A549 (cell line): Measurements from ENCODE around the gene TOGARAM1. TPM values are rescaled to one million over a fixed set of nuclear protein-coding genes. Genes with fewer than 3 reads are reported as not detected.

ENCODE experiments used
- ATAC-seq, 2 experiments: fragments of 200-7000 bp in 1 of 2; fragments of >200 bp in 1 of 2; cut with Nextera tagmentation in 1 of 2; cut with Tn5 transposase in 1 of 2; 3 replicates each; pipeline versions ENCODE4 v1.8.0 to v1.9.1; 2018 to 2020; ENCODE audit warnings: mild to moderate bottlenecking in 1 of 2, moderate library complexity in 1 of 2
- CTCF ChIA-PET: fragments of 300-600 bp; sonication (Branson Sonifier 250); formaldehyde crosslinking; extraction: SDS; loops from one replicate; lab custom pipeline; 2021; ENCODE audit warnings: antibody characterized with exemption, inconsistent platforms; lab: Yijun Ruan, JAX
- POLR2A ChIA-PET: fragments of 350-600 bp; formaldehyde crosslinking; extraction: SDS; loops from one replicate; lab custom pipeline; 2021; ENCODE audit warnings: antibody characterized with exemption, inconsistent platforms; lab: Yijun Ruan, JAX
- DNase-seq, 2 experiments: peaks; one replicate each; pipeline versions ENCODE4 v3.0.0 to v3.0.0-alpha.2; 2011 to 2016; ENCODE audit warnings: low read depth in 1 of 2, low spot score in 1 of 2
- FAIRE-seq: peaks from 2 replicates; lab custom pipeline; 2011; peaks lifted over from hg19 to GRCh38; lab: Jason Lieb, UNC
- H3K27ac ChIP-seq, 2 experiments: fragments of >200 bp; sonication (Bioruptor Twin); formaldehyde crosslinking; 3 replicates each; pipeline ENCODE4 v1.5.1; 2016 to 2017
- H3K4me1 ChIP-seq: fragments of >200 bp; sonication (Bioruptor Twin); formaldehyde crosslinking; 3 replicates; pipeline ENCODE4 v1.6.1; 2016
- H3K4me2 ChIP-seq: fragments of >200 bp; sonication (Bioruptor Twin); formaldehyde crosslinking; 3 replicates; pipeline ENCODE4 v1.6.1; 2016
- H3K4me3 ChIP-seq: fragments of >200 bp; sonication (Bioruptor Twin); formaldehyde crosslinking; 3 replicates; pipeline ENCODE4 v1.5.1; 2016
- H3K9me3 ChIP-seq: fragments of >200 bp; sonication (Bioruptor Twin); formaldehyde crosslinking; 3 replicates; pipeline ENCODE4 v1.6.1; 2016
- ATOH8 ChIP-seq: fragments of 250-450 bp; sonication (Bioruptor Pico); IDR thresholded peaks from 2 replicates; pipeline ENCODE4 v1.5.0; 2020; ENCODE audit warnings: low read depth, mild to moderate bottlenecking, moderate library complexity
- BHLHE40 ChIP-seq: IDR thresholded peaks from 2 replicates; pipeline ENCODE4 v1.6.1; 2012; ENCODE audit warnings: low read depth, low read length, inconsistent platforms
- E2F6 ChIP-seq: IDR thresholded peaks from 2 replicates; pipeline ENCODE4 v1.6.1; 2012; ENCODE audit warnings: low read depth, borderline replicate concordance
- FOXS1 ChIP-seq: fragments of 250-450 bp; sonication (Bioruptor Pico); IDR thresholded peaks from 2 replicates; pipeline ENCODE4 v1.5.0; 2020; ENCODE audit warnings: mild to moderate bottlenecking, moderate library complexity
- PHF8 ChIP-seq: fragments of 200-600 bp; sonication (generic); IDR thresholded peaks from 2 replicates; pipeline ENCODE4 v1.6.1; 2016; ENCODE audit warnings: low read depth, mild to moderate bottlenecking, antibody characterized with exemption, moderate library complexity, borderline replicate concordance
- POLR2A ChIP-seq: IDR thresholded peaks from 2 replicates; pipeline ENCODE4 v1.6.1; 2012; ENCODE audit warnings: mild to moderate bottlenecking, low read length
- RARB ChIP-seq: fragments of 250-450 bp; sonication (Bioruptor Pico); IDR thresholded peaks from 2 replicates; pipeline ENCODE4 v1.8.0; 2021; ENCODE audit warnings: mild to moderate bottlenecking, moderate library complexity
- REST ChIP-seq: fragments of 200-600 bp; sonication (generic); IDR thresholded peaks from 2 replicates; pipeline ENCODE4 v1.6.1; 2016; ENCODE audit warnings: antibody characterized with exemption, mild to moderate bottlenecking, moderate library complexity
- RNF2 ChIP-seq: fragments of 200-600 bp; sonication (generic); IDR thresholded peaks from 2 replicates; pipeline ENCODE4 v1.6.1; 2016; ENCODE audit warnings: low read depth, mild to moderate bottlenecking, antibody characterized with exemption, moderate library complexity, borderline replicate concordance
- USF2 ChIP-seq: fragments of 450-650 bp; IDR thresholded peaks from 2 replicates; pipeline ENCODE4 v1.6.1; 2014; ENCODE audit warnings: antibody characterized with exemption
- ZC3H11A ChIP-seq: fragments of 450-650 bp; IDR thresholded peaks from 2 replicates; pipeline ENCODE4 v1.6.1; 2014; ENCODE audit warnings: antibody characterized with exemption, mild to moderate bottlenecking
- WGBS: methylation state at CpG from one replicate; pipeline ENCODE4 v1.1.6; 2017; ENCODE audit errors: missing lambda C conversion rate; 5-methylcytosine and 5-hydroxymethylcytosine counted together
- polyA plus RNA-seq, 4 experiments: library from polyadenylated mRNA; depleted of rRNA in 3 of 4; stranded (reverse); fragments of >200 nt; fragmentation: RNase III in 1 of 4; extraction: RNeasy Plus Mini Kit Qiagen cat#74134 plus additional on column Dnase treatment in 1 of 4; gene quantifications; 2 replicates in 3 of 4; 3 replicates in 1 of 4; pipeline ENCODE4 v1.2.3, GENCODE V29; 2011 to 2017
- TF ChIP-seq, protein P1 (sequence below): IDR thresholded peaks from 2 replicates; pipeline ENCODE4 v1.6.1; 2012
- TF ChIP-seq, protein P2 (sequence below): fragments of 250-450 bp; sonication (Bioruptor Pico); IDR thresholded peaks from 2 replicates; pipeline ENCODE4 v1.5.0; 2021; ENCODE audit warnings: mild to moderate bottlenecking, moderate library complexity, borderline replicate concordance

Gene TOGARAM1
- polyA plus RNA-seq, 2 of the 4 experiments (the other 2 are of a cell fraction), result 7.6 to 17.6 TPM

DNA sequence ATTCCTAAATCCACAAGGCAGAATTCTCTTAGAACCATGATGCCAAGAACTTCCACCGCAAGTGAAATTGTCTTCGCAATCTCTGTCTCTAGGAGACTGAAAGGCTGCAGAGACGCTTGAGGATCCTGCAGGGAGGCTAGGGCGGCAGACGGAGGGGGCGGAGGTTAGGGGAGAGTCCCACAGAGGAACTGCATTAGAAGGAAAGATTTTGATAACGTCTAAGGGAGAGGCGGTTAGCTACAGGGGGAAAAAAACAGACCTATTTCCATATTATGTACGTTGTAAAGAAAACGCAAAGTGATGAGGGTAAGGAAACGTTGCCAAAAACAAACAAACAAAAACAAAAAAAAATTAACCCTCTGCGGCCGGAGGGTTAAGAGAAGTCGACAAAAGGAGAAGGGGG lies 838 bp upstream of the TOGARAM1 start:
- TF ChIP-seq, protein P1, sequence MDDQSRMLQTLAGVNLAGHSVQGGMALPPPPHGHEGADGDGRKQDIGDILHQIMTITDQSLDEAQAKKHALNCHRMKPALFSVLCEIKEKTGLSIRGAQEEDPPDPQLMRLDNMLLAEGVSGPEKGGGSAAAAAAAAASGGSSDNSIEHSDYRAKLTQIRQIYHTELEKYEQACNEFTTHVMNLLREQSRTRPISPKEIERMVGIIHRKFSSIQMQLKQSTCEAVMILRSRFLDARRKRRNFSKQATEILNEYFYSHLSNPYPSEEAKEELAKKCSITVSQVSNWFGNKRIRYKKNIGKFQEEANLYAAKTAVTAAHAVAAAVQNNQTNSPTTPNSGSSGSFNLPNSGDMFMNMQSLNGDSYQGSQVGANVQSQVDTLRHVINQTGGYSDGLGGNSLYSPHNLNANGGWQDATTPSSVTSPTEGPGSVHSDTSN, result no peak
- TF ChIP-seq FOXS1 (CRISPR knock-in tag) (no peak), ATOH8 (CRISPR knock-in tag) (no peak), RNF2 (no peak), REST (no peak), ZC3H11A (no peak), POLR2A (no peak), E2F6 (no peak), USF2 (no peak), RARB (CRISPR knock-in tag) (no peak)
- TF ChIP-seq, protein P2, sequence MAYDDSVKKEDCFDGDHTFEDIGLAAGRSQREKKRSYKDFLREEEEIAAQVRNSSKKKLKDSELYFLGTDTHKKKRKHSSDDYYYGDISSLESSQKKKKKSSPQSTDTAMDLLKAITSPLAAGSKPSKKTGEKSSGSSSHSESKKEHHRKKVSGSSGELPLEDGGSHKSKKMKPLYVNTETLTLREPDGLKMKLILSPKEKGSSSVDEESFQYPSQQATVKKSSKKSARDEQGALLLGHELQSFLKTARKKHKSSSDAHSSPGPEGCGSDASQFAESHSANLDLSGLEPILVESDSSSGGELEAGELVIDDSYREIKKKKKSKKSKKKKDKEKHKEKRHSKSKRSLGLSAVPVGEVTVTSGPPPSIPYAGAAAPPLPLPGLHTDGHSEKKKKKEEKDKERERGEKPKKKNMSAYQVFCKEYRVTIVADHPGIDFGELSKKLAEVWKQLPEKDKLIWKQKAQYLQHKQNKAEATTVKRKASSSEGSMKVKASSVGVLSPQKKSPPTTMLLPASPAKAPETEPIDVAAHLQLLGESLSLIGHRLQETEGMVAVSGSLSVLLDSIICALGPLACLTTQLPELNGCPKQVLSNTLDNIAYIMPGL, result no peak
- ChIA-PET CTCF (interaction anchor here (0.6 to 1.4 kb wide), 2 partner anchors 23 to 30 kb away, joined by 3 to 4 read pairs; no protein-coding TSS in a partner anchor), POLR2A (interaction anchor here (0.6 to 2.2 kb wide), 9 partner anchors 10 to 298 kb away, joined by 3 to 12 read pairs (median 8); partner anchors contain the start of genes FANCM, FKBP3, MIS18BP1 and PRPF39)
- Histone ChIP-seq H3K4me2 (peak overlapping the region; percentile 93), H3K4me1 (peaks cover 30% of the 10 kb centered on the region), H3K4me3 (peak overlapping the region; percentile 76), H3K27ac (peak overlapping the region; percentile 76 to 87), H3K9me3 (no peaks in the 10 kb centered on the region)
- WGBS, result under 1% methylated on average over 14 of the region's 14 CpGs
- ATAC-seq, result peak; percentile 65 to 70
- DNase-seq, result peak; percentile 53 to 66
- FAIRE-seq, result no peak

DNA sequence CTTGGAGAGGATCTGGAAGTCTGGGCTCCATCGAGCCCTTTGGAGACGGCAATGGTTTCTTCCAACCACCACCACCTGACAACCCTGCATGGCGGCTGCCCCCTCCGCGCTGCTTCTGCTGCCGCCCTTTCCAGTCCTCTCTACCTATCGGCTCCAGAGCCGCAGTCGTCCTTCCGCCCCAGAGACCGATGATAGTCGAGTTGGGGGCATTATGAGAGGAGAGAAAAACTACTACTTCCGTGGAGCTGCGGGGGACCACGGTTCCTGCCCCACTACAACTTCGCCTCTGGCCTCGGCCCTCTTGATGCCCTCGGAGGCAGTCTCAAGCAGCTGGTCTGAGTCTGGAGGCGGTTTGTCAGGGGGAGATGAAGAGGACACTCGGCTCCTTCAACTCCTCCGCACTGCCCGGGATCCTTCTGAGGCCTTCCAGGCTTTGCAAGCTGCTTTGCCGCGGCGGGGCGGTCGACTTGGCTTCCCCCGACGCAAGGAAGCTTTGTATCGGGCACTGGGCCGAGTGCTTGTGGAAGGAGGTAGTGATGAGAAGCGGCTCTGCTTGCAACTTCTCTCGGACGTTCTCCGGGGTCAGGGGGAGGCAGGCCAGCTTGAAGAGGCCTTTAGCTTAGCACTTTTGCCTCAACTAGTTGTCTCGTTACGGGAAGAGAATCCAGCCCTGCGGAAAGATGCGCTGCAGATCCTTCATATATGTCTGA lies 499 bp downstream of the TOGARAM1 start:
- peak overlapping the region; percentile 92 for H3K4me2 ChIP-seq
- ChIA-PET CTCF (interaction anchor here (0.6 to 2.1 kb wide), 4 partner anchors 16 to 291 kb away, joined by 3 to 6 read pairs (median 4); partner anchors contain the start of gene MIS18BP1), POLR2A (interaction anchor here (0.7 to 2.2 kb wide), 10 partner anchors 26 to 297 kb away, joined by 3 to 12 read pairs (median 8); partner anchors contain the start of genes FANCM, FKBP3, MIS18BP1 and PRPF39)
- WGBS, result 1% methylated on average over 36 of the region's 39 CpGs
- TF ChIP-seq BHLHE40 (no peak), PHF8 (peak; percentile 83; the same call in 1 of the 2 replicates)
- peak in 1 of 2 experiments; percentile 33 for DNase-seq
- no peaks in the 10 kb centered on the region for H3K9me3 ChIP-seq
- no peak for FAIRE-seq
- peak; percentile 58 to 62 for ATAC-seq
- H3K4me3 ChIP-seq, result peak overlapping the region; percentile 76
- peak overlapping the region; percentile 80 to 89 for H3K27ac ChIP-seq
- peaks cover 39% of the 10 kb centered on the region for H3K4me1 ChIP-seq
